ENCODE measurements around the gene TIMP2.

- TF ChIP-seq POLR2A (IDR thresholded peaks at IDR 0.05), result no peak
- TF ChIP-seq CTCF (IDR thresholded peaks at IDR 0.05), result no peak
These were observed 7.5 kb downstream of the TIMP2 start for GRCh38 chr17:78917451-78918275.
